NCI-H1417 treated with DMSO at 0.1 percent for 48 hours (cell line): ENCODE measurements around the gene RNF112.

Experiments
- DNase-seq: peaks from one replicate; lab custom pipeline; 2025; lab: John Stamatoyannopoulos, UW

Gene RNF112

GRCh38 chr17:19410875-19411620, at the start of gene RNF112:
RNF112 (plus strand) TSS chr17:19411232; CDS start chr17:19411409, 177 bp downstream.
- no peak for DNase-seq

- DNase-seq = no peak
Measured at GRCh38 chr17:19361326-19361725, 49.7 kb upstream of the RNF112 start.

GRCh38 chr17:19361944-19362276, 49.1 kb upstream of the RNF112 start:
- no peak for DNase-seq

GRCh38 chr17:19362277-19363113, 48.5 kb upstream of the RNF112 start, which contains the start of gene B9D1:
B9D1 (minus strand) TSS chr17:19362723; CDS start chr17:19362569, 154 bp downstream.
- peak; percentile 61 for DNase-seq

GRCh38 chr17:19363114-19363438, 48.0 kb upstream of the RNF112 start:
- DNase-seq = no peak

- DNase-seq = no peak
Measured at GRCh38 chr17:19363460-19364035, 47.5 kb upstream of the RNF112 start.

- no peak for DNase-seq
Measured at GRCh38 chr17:19364699-19365498, 46.1 kb upstream of the RNF112 start.

GRCh38 chr17:19365499-19365817, 45.6 kb upstream of the RNF112 start:
- no peak for DNase-seq

GRCh38 chr17:19365833-19366636, 45.0 kb upstream of the RNF112 start:
- DNase-seq = no peak

GRCh38 chr17:19366637-19366972, 44.4 kb upstream of the RNF112 start:
- DNase-seq = no peak

GRCh38 chr17:19368229-19368628, 42.8 kb upstream of the RNF112 start:
- no peak for DNase-seq

GRCh38 chr17:19369107-19369778, 41.8 kb upstream of the RNF112 start:
- DNase-seq = no peak

- DNase-seq = no peak
Measured at GRCh38 chr17:19369846-19370492, 41.1 kb upstream of the RNF112 start.

GRCh38 chr17:19370493-19370960, 40.5 kb upstream of the RNF112 start:
- no peak for DNase-seq

GRCh38 chr17:19371259-19372010, 39.6 kb upstream of the RNF112 start:
- no peak for DNase-seq

GRCh38 chr17:19372011-19372370, 39.0 kb upstream of the RNF112 start:
- no peak for DNase-seq

- no peak for DNase-seq
Measured at GRCh38 chr17:19372439-19372838, 38.6 kb upstream of the RNF112 start.

GRCh38 chr17:19372866-19373504, 38.0 kb upstream of the RNF112 start:
- DNase-seq = no peak

GRCh38 chr17:19374136-19374535, 36.9 kb upstream of the RNF112 start:
- no peak for DNase-seq
